ENCODE measurements around the gene KCNK2. TPM values are rescaled to one million over a fixed set of nuclear protein-coding genes. Genes with fewer than 3 reads are reported as not detected.

KCNK2 gene
- total RNA-seq, 2 experiments from 2014 or later, result not detected

DNA sequence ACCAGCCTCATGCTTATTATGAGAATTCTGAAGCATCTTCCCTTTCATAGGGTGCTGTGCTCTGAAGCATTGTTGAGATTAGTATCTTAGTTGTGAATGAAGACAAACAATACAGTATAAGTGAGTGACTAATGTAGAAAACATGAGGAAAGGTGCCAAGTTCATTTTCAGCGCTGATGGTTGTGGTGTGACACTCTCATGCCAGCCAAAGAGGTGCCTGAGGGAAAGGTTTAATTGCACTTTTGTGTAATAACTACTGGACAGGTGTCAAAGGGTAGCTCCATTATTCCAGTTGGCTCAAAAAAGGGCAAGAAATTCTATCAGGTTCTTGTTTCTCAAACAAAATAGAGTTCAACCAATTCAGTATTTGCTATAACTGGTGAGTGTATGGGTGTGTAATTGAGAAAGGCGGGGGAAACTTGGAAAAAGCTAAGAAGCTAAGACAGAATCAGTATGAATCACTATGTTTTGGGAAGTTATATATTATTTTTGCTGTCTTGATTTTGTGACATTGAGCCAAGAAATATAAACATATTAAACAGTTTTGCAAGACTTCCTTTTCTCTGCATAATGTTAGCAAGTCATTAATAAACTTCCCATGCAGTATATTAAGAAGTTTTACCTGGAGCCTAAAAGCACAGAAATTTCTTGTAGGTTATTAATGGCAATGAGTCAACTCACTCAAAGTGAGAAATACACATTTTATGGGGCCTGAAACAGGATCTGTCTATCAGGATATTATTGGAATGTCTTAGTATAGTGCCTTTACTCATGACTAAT lies 31.8 kb downstream of the KCNK2 start:
- ATAC-seq (ENCODE audit: poor library complexity), result no peak
- H3K4me3 Mint-ChIP-seq, result no peak overlapping the region

DNA sequence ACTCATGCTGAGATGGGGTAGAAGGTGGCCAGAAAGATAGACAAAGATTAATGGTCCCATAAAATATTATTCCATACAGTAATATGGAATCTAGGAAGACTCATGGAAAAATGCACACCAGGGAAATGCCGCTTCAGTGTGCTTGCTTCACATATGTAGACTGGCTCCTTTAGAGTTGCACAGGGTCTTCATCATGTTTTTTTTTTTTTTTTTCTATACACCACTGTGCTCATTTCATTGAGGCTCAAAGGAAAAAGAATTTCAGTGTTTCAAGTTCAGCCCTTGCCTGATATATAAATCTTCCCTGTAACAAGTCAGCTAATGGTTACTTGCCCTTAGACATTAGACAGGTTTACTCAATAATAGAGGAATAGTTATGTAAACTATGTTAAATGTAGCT lies 33.2 kb downstream of the KCNK2 start:
- H3K4me3 ChIP-seq (ENCODE audit: low read length), result no peak overlapping the region
- ATAC-seq (ENCODE audit: poor library complexity), result no peak
- TF ChIP-seq, protein P1, sequence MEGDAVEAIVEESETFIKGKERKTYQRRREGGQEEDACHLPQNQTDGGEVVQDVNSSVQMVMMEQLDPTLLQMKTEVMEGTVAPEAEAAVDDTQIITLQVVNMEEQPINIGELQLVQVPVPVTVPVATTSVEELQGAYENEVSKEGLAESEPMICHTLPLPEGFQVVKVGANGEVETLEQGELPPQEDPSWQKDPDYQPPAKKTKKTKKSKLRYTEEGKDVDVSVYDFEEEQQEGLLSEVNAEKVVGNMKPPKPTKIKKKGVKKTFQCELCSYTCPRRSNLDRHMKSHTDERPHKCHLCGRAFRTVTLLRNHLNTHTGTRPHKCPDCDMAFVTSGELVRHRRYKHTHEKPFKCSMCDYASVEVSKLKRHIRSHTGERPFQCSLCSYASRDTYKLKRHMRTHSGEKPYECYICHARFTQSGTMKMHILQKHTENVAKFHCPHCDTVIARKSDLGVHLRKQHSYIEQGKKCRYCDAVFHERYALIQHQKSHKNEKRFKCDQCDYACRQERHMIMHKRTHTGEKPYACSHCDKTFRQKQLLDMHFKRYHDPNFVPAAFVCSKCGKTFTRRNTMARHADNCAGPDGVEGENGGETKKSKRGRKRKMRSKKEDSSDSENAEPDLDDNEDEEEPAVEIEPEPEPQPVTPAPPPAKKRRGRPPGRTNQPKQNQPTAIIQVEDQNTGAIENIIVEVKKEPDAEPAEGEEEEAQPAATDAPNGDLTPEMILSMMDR (IDR thresholded peaks at IDR 0.05), result no peak
- Mint-ChIP-seq H3K27ac (no peak overlapping the region), H3K4me1 (ENCODE audit: low read depth) (no peaks in the 10 kb centered on the region), H3K27me3 (peaks cover 10% of the 10 kb centered on the region), H3K4me3 (no peak overlapping the region), H3K9me3 (no peaks in the 10 kb centered on the region), H3K36me3 (ENCODE audit: low read depth) (no peaks in the 10 kb centered on the region)
- intact Hi-C loops (cut with DNase I, micrococcal nuclease), result no loop called here
- H3K27me3 ChIP-seq (ENCODE audit: control insufficient read depth in 1 of 2, insufficient read depth in 2 of 2, low read length in 2 of 2), result no peaks in the 10 kb centered on the region
- no peaks in the 10 kb centered on the region for H3K4me1 ChIP-seq (ENCODE audit: insufficient read depth, low read length)
- H3K36me3 ChIP-seq (ENCODE audit: insufficient read depth, low read length), result no peaks in the 10 kb centered on the region
- peaks cover 0 to 3% of the 10 kb centered on the region in 2 experiments for H3K9me3 ChIP-seq (ENCODE audit: control insufficient read depth in 1 of 2, insufficient read depth in 1 of 2, low read length in 2 of 2)
- DNase-seq, result no peak
- CTCF ChIA-PET, result no interaction called here
- POLR2A ChIA-PET, result no interaction called here
- H3K27ac ChIP-seq (ENCODE audit: low read depth in 1 of 2, low read length in 2 of 2), result no peak overlapping the region

More for the DNA sequence above, 31.8 kb downstream of the KCNK2 start:
- intact Hi-C loops (cut with DNase I, micrococcal nuclease), result no loop called here
- Histone ChIP-seq H3K4me3 (ENCODE audit: low read length) (no peak overlapping the region), H3K27me3 (ENCODE audit: control insufficient read depth in 1 of 2, insufficient read depth in 2 of 2, low read length in 2 of 2) (no peaks in the 10 kb centered on the region), H3K9me3 (ENCODE audit: control insufficient read depth in 1 of 2, insufficient read depth in 1 of 2, low read length in 2 of 2) (peaks cover 0 to 3% of the 10 kb centered on the region in 2 experiments), H3K4me1 (ENCODE audit: insufficient read depth, low read length) (no peaks in the 10 kb centered on the region), H3K27ac (ENCODE audit: low read depth in 1 of 2, low read length in 2 of 2) (no peak overlapping the region), H3K36me3 (ENCODE audit: insufficient read depth, low read length) (no peaks in the 10 kb centered on the region)
- TF ChIP-seq, protein P1 (IDR thresholded peaks at IDR 0.05), result no peak
- Mint-ChIP-seq H3K9me3 (no peaks in the 10 kb centered on the region), H3K27me3 (peaks cover 10% of the 10 kb centered on the region), H3K27ac (no peak overlapping the region), H3K4me1 (ENCODE audit: low read depth) (no peaks in the 10 kb centered on the region), H3K36me3 (ENCODE audit: low read depth) (no peaks in the 10 kb centered on the region)
- ChIA-PET CTCF (no interaction called here), POLR2A (no interaction called here)
- no peak for DNase-seq

- Mint-ChIP-seq H3K4me3 (no peak overlapping the region), H3K27me3 (peaks cover 10% of the 10 kb centered on the region), H3K27ac (no peak overlapping the region), H3K9me3 (no peaks in the 10 kb centered on the region), H3K4me1 (ENCODE audit: low read depth) (no peaks in the 10 kb centered on the region), H3K36me3 (ENCODE audit: low read depth) (no peaks in the 10 kb centered on the region)
- Histone ChIP-seq H3K36me3 (ENCODE audit: insufficient read depth, low read length) (no peaks in the 10 kb centered on the region), H3K9me3 (ENCODE audit: control insufficient read depth in 1 of 2, insufficient read depth in 1 of 2, low read length in 2 of 2) (peaks cover 0 to 3% of the 10 kb centered on the region in 2 experiments), H3K27me3 (ENCODE audit: control insufficient read depth in 1 of 2, insufficient read depth in 2 of 2, low read length in 2 of 2) (no peaks in the 10 kb centered on the region), H3K4me3 (ENCODE audit: low read length) (no peak overlapping the region), H3K4me1 (ENCODE audit: insufficient read depth, low read length) (no peaks in the 10 kb centered on the region), H3K27ac (ENCODE audit: low read depth in 1 of 2, low read length in 2 of 2) (no peak overlapping the region)
- ChIA-PET POLR2A (no interaction called here), CTCF (no interaction called here)
- no peak for ATAC-seq (ENCODE audit: poor library complexity)
- no peak for DNase-seq
- TF ChIP-seq, protein P1 (IDR thresholded peaks at IDR 0.05), result no peak
- intact Hi-C loops (cut with DNase I, micrococcal nuclease), result no loop called here
Observed at GRCh38 chr1:215118081-215118480, 35.5 kb downstream of the KCNK2 start.
